K562 (cell line): ENCODE results near the gene NET1. TPM values are rescaled to one million over a fixed set of nuclear protein-coding genes. Genes with fewer than 3 reads are reported as not detected.
A peak's percentile ranks its signal among the peaks of the same experiment; 100 is the strongest.

Experiments
- CAMTA2 ChIP-seq: fragments of 250-450 bp; sonication (Bioruptor Pico); conservative IDR thresholded peaks from 2 replicates; pipeline ENCODE4 v1.5.1; 2022
- CBFA2T3 ChIP-seq: fragments of 450-650 bp; IDR thresholded peaks from 2 replicates; pipeline ENCODE4 v1.6.1; 2017
- EHMT2 ChIP-seq: fragments of 450-650 bp; IDR thresholded peaks from 2 replicates; pipeline ENCODE4 v1.6.1; 2018; ENCODE audit warnings: antibody characterized with exemption
- ERF ChIP-seq: fragments of 450-650 bp; formaldehyde crosslinking; IDR thresholded peaks from 2 replicates; pipeline ENCODE4 v1.4.0; 2020; ENCODE audit warnings: mild to moderate bottlenecking, mixed read lengths
- GABPB1 ChIP-seq: sonication (generic); formaldehyde crosslinking; IDR thresholded peaks from 2 replicates; pipeline ENCODE4 v1.8.0; 2022; ENCODE audit warnings: mild to moderate bottlenecking, missing genetic modification reagents
- HDAC1 ChIP-seq, 2 experiments: fragments of 450-650 bp; IDR thresholded peaks; 2 replicates each; pipeline ENCODE4 v1.6.1; 2016 to 2017; ENCODE audit warnings: inconsistent platforms in 1 of 2, mild to moderate bottlenecking in 1 of 2, moderate library complexity in 1 of 2
- HNRNPL ChIP-seq: fragments of 200-400 bp; formaldehyde crosslinking; IDR thresholded peaks from 2 replicates; pipeline ENCODE4 v1.6.1; 2017; ENCODE audit warnings: low read depth, mild to moderate bottlenecking, low read length
- JUND ChIP-seq, 2 experiments: IDR thresholded peaks; 2 replicates in 1 of 2; 3 replicates in 1 of 2; pipeline ENCODE4 v1.6.1; 2011; ENCODE audit warnings: borderline replicate concordance in 2 of 2, low read depth in 2 of 2, low read length in 2 of 2, improper control_type of control experiment in 1 of 2, missing biosample characterization in 1 of 2, missing genetic modification characterization in 1 of 2, missing genetic modification reagents in 1 of 2
- NFYB ChIP-seq: IDR thresholded peaks from 2 replicates; pipeline ENCODE4 v1.6.1; 2011; ENCODE audit warnings: mild to moderate bottlenecking, moderate library complexity; ENCODE audit not compliant: insufficient read length; ENCODE audit errors: extremely low read depth
- POLR2A ChIP-seq: fragments of 450-650 bp; conservative IDR thresholded peaks from 2 replicates; pipeline ENCODE4 v1.6.1; 2016
- RAD51 ChIP-seq: fragments of 450-650 bp; IDR thresholded peaks from 2 replicates; pipeline ENCODE4 v1.7.1; 2016; ENCODE audit warnings: low read depth, mild to moderate bottlenecking, borderline replicate concordance
- TRIM28 ChIP-seq: fragments of 450-650 bp; IDR thresholded peaks from 2 replicates; pipeline ENCODE4 v1.6.1; 2017
- ZNF75A ChIP-seq: fragments of 450-650 bp; formaldehyde crosslinking; IDR thresholded peaks from 2 replicates; pipeline ENCODE4 v1.4.0; 2020; ENCODE audit warnings: mild to moderate bottlenecking
- ZNF76 ChIP-seq: fragments of 250-450 bp; sonication (Bioruptor Pico); IDR thresholded peaks from 2 replicates; pipeline ENCODE4 v1.4.0; 2020; ENCODE audit warnings: mild to moderate bottlenecking, moderate library complexity, borderline replicate concordance
- polyA plus RNA-seq, 8 experiments: library from polyadenylated mRNA; depleted of rRNA in 4 of 8; stranded (reverse) in 5 of 8; unstranded in 3 of 8; fragments of >200 nt; fragmentation: Nextera tagmentation in 2 of 8; fragmentation: Illumina TruSeq in 1 of 8; extraction: Ambion mirVana in 2 of 8; extraction: Trizol in 1 of 8; gene quantifications; 2 replicates each; pipeline versions ENCODE4 v1.2.1 to v1.2.3, GENCODE V29; 2011 to 2014; ENCODE audit warnings: inconsistent platforms in 1 of 8, missing spikeins in 1 of 8
- total RNA-seq, 7 experiments: library from RNA; depleted of rRNA in 6 of 7; stranded (reverse); fragments of >200 nt in 6 of 7; fragmentation: Illumina TruSeq in 2 of 7; extraction: Trizol in 2 of 7; gene quantifications; 2 replicates each; pipeline versions ENCODE4 v1.2.1 to v1.2.3, GENCODE V29; 2011 to 2021; ENCODE audit warnings: low replicate concordance in 1 of 7
- TF ChIP-seq, protein P1 (sequence below): fragments of 450-650 bp; IDR thresholded peaks from 2 replicates; pipeline ENCODE4 v1.6.1; 2016; ENCODE audit warnings: low read depth
- TF ChIP-seq, protein P2 (sequence below): fragments of 250-450 bp; sonication (Bioruptor Pico); IDR thresholded peaks from 2 replicates; pipeline ENCODE4 v1.8.0; 2022; ENCODE audit warnings: inconsistent platforms, mild to moderate bottlenecking, moderate library complexity, borderline replicate concordance
- TF ChIP-seq, protein P3 (sequence below): sonication (generic); formaldehyde crosslinking; IDR thresholded peaks from 2 replicates; pipeline ENCODE4 v1.8.1; 2023; ENCODE audit warnings: mild to moderate bottlenecking, missing genetic modification reagents
- TF ChIP-seq, protein P4 (sequence below): fragments of 450-650 bp; IDR thresholded peaks from 2 replicates; pipeline ENCODE4 v1.6.1; 2016; ENCODE audit warnings: missing biosample characterization, missing genetic modification characterization

The NET1 gene
- total and polyA plus RNA-seq, 9 of the 15 experiments (the other 6 are each of a cell fraction or from before 2014, with no cell fraction given): 47.4 to 258 (median 106) TPM

DNA sequence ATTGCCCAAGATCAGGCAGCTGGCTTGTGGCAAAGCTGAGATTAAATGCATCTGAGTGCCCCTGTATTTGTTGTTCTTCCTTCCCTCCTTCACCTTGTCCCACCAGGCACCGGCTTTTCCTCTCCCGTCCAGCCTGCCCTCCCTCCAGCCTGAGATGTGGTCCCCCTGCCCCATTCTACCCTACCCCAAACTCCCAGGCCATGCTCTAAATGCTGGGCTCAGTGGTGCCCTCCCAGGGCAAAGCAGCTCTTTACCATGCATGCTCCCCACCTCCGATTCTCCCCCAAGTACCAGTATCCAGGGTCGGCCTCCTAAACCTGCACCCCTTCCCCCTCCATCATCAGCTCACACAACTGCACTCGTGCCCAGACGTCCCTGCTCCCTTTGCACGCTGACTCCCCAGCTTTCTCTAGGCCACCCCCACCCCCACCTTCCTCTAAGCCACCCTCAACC lies 50.5 kb downstream of the NET1 start (continued):
- TF ChIP-seq, protein P1, sequence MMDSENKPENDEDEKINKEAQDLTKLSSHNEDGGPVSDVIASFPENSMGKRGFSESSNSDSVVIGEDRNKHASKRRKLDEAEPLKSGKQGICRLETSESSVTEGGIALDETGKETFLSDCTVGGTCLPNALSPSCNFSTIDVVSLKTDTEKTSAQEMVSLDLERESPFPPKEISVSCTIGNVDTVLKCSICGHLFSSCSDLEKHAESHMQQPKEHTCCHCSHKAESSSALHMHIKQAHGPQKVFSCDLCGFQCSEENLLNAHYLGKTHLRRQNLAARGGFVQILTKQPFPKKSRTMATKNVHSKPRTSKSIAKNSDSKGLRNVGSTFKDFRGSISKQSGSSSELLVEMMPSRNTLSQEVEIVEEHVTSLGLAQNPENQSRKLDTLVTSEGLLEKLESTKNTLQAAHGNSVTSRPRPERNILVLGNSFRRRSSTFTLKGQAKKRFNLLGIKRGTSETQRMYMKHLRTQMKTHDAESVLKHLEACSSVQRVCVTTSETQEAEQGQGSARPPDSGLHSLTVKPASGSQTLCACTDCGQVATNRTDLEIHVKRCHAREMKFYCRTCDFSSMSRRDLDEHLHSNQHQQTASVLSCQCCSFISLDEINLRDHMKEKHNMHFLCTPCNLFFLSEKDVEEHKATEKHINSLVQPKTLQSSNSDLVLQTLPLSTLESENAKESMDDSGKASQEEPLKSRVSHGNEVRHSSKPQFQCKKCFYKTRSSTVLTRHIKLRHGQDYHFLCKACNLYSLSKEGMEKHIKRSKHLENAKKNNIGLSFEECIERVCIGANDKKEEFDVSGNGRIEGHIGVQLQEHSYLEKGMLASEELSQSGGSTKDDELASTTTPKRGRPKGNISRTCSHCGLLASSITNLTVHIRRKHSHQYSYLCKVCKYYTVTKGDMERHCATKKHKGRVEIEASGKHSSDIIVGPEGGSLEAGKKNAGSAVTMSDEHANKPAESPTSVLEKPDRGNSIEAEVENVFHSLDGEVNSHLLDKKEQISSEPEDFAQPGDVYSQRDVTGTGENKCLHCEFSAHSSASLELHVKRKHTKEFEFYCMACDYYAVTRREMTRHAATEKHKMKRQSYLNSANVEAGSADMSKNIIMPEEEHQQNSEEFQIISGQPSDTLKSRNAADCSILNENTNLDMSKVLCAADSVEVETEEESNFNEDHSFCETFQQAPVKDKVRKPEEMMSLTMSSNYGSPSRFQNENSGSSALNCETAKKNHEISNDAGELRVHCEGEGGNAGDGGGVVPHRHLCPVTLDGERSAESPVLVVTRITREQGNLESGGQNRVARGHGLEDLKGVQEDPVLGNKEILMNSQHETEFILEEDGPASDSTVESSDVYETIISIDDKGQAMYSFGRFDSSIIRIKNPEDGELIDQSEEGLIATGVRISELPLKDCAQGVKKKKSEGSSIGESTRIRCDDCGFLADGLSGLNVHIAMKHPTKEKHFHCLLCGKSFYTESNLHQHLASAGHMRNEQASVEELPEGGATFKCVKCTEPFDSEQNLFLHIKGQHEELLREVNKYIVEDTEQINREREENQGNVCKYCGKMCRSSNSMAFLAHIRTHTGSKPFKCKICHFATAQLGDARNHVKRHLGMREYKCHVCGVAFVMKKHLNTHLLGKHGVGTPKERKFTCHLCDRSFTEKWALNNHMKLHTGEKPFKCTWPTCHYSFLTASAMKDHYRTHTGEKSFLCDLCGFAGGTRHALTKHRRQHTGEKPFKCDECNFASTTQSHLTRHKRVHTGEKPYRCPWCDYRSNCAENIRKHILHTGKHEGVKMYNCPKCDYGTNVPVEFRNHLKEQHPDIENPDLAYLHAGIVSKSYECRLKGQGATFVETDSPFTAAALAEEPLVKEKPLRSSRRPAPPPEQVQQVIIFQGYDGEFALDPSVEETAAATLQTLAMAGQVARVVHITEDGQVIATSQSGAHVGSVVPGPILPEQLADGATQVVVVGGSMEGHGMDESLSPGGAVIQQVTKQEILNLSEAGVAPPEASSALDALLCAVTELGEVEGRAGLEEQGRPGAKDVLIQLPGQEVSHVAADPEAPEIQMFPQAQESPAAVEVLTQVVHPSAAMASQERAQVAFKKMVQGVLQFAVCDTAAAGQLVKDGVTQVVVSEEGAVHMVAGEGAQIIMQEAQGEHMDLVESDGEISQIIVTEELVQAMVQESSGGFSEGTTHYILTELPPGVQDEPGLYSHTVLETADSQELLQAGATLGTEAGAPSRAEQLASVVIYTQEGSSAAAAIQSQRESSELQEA: no peak
- TF ChIP-seq RAD51: no peak
- TF ChIP-seq HNRNPL: no peak
- TF ChIP-seq NFYB: no peak
- no peak for TF ChIP-seq HDAC1 (IDR thresholded peaks at IDR 0.05)
- TF ChIP-seq, protein P2, sequence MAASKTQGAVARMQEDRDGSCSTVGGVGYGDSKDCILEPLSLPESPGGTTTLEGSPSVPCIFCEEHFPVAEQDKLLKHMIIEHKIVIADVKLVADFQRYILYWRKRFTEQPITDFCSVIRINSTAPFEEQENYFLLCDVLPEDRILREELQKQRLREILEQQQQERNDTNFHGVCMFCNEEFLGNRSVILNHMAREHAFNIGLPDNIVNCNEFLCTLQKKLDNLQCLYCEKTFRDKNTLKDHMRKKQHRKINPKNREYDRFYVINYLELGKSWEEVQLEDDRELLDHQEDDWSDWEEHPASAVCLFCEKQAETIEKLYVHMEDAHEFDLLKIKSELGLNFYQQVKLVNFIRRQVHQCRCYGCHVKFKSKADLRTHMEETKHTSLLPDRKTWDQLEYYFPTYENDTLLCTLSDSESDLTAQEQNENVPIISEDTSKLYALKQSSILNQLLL: no peak
- TF ChIP-seq EHMT2: no peak
- TF ChIP-seq, protein P3, sequence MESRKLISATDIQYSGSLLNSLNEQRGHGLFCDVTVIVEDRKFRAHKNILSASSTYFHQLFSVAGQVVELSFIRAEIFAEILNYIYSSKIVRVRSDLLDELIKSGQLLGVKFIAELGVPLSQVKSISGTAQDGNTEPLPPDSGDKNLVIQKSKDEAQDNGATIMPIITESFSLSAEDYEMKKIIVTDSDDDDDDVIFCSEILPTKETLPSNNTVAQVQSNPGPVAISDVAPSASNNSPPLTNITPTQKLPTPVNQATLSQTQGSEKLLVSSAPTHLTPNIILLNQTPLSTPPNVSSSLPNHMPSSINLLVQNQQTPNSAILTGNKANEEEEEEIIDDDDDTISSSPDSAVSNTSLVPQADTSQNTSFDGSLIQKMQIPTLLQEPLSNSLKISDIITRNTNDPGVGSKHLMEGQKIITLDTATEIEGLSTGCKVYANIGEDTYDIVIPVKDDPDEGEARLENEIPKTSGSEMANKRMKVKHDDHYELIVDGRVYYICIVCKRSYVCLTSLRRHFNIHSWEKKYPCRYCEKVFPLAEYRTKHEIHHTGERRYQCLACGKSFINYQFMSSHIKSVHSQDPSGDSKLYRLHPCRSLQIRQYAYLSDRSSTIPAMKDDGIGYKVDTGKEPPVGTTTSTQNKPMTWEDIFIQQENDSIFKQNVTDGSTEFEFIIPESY (CRISPR knock-in tag): no peak
- TF ChIP-seq, protein P4, sequence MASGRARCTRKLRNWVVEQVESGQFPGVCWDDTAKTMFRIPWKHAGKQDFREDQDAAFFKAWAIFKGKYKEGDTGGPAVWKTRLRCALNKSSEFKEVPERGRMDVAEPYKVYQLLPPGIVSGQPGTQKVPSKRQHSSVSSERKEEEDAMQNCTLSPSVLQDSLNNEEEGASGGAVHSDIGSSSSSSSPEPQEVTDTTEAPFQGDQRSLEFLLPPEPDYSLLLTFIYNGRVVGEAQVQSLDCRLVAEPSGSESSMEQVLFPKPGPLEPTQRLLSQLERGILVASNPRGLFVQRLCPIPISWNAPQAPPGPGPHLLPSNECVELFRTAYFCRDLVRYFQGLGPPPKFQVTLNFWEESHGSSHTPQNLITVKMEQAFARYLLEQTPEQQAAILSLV (tag): no peak
- no peak for TF ChIP-seq TRIM28
- TF ChIP-seq CBFA2T3: no peak
- TF ChIP-seq GABPB1: no peak
- no peak for TF ChIP-seq CAMTA2 (CRISPR knock-in tag)
- 0 out of 2 replicates have a peak, but pooled peaks have one; percentile 11 for TF ChIP-seq POLR2A
- TF ChIP-seq JUND (IDR thresholded peaks at IDR 0.05; ENCODE audit: borderline replicate concordance, low read depth, low read length): no peak
- no peak for TF ChIP-seq JUND (tag; IDR thresholded peaks at IDR 0.05; ENCODE audit: borderline replicate concordance, low read depth, low read length)
- 0 out of 2 replicates have a peak, but pooled peaks have one; percentile 9 for TF ChIP-seq ZNF76 (CRISPR knock-in tag)
- TF ChIP-seq ZNF75A (CRISPR knock-in tag): no peak
- TF ChIP-seq ERF: no peak
